Measurements from ENCODE around the gene PPIP5K2.

DNA sequence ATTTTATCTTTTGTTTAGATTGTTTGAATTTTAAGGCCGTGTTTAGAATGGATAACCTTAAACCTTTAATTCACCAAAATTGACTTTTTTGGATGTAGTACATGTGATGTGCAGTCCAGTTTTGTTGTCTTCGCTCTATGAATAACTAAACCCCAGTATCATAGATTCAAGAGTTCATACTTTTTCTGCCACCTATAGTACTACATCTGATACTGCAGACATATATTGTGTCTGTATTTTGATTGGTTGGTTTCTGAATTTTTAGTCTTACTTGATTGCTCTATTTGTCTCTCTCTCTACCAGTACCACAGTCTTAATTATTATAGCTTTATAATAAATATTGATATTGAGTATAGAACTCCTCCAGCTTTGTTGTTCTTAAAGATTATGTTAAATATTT is 58.1 kb downstream of the PPIP5K2 start:
- TF ChIP-seq CTCF (IDR thresholded peaks at IDR 0.05; ENCODE audit: extremely low read depth in 1 of 2, insufficient read depth in 1 of 2, low read depth in 1 of 2, low read length in 2 of 2) (no peak), FOS (IDR thresholded peaks at IDR 0.05; ENCODE audit: borderline replicate concordance, insufficient read depth, low read length) (no peak), EZH2 (IDR thresholded peaks at IDR 0.05; ENCODE audit: borderline replicate concordance, low read depth, low read length, severe bottlenecking) (no peak)
